ENCODE data around the gene PCCA.

- TF ChIP-seq CTCF (IDR thresholded peaks at IDR 0.05) (no peak), POLR2A (IDR thresholded peaks at IDR 0.05) (no peak), POLR2AphosphoS5 (IDR thresholded peaks at IDR 0.05) (no peak), EP300 (IDR thresholded peaks at IDR 0.05) (no peak)
Measured at GRCh38 chr13:100266026-100266425, 177.1 kb downstream of the PCCA start.
